Transverse colon (tissue), 4 donors: ENCODE results near the gene OSGIN1. TPM values are rescaled to one million over a fixed set of nuclear protein-coding genes. Genes with fewer than 3 reads are reported as not detected.

Experiments used
- DNase-seq: peaks from one replicate; pipeline ENCODE4 v3.0.0-alpha.2; 2019
- H3K27ac ChIP-seq, 4 donors: fragments of 200-600 bp; sonication (generic); 2 replicates each; pipeline ENCODE4 v1.5.1; 2016 to 2018; ENCODE audit warnings: inconsistent platforms in 4 of 4
- H3K27me3 ChIP-seq: fragments of 200-600 bp; sonication (generic); 2 replicates; pipeline ENCODE4 v1.5.1; 2017; ENCODE audit warnings: inconsistent platforms
- H3K36me3 ChIP-seq, 4 donors: fragments of 200-600 bp; sonication (generic); 2 replicates each; pipeline ENCODE4 v1.5.1; 2017 to 2019; ENCODE audit warnings: inconsistent platforms in 4 of 4
- H3K4me1 ChIP-seq, 4 donors: fragments of 200-600 bp; sonication (generic); 2 replicates each; pipeline ENCODE4 v1.5.1; 2017 to 2020; ENCODE audit warnings: inconsistent platforms in 4 of 4
- H3K4me3 ChIP-seq, 4 donors: fragments of 200-600 bp; sonication (generic); 1 replicate in 1 of 4; 2 replicates in 3 of 4; pipeline versions ENCODE4 v1.5.1 to v1.6.1; 2017 to 2019; ENCODE audit warnings: inconsistent platforms in 4 of 4
- H3K9me3 ChIP-seq, 2 donors: fragments of 200-600 bp; sonication (generic); 2 replicates each; pipeline ENCODE4 v1.5.1; 2017 to 2019; ENCODE audit warnings: inconsistent platforms in 2 of 2
- EP300 ChIP-seq: sonication (generic); formaldehyde crosslinking; IDR thresholded peaks from one replicate; pipeline ENCODE4 v1.6.1; 2017; ENCODE audit warnings: antibody characterized with exemption, low read depth
- POLR2A ChIP-seq: fragments of 450-650 bp; IDR thresholded peaks from one replicate; pipeline ENCODE4 v1.6.1; 2016; ENCODE audit warnings: antibody characterized with exemption, mild to moderate bottlenecking, moderate library complexity
- POLR2AphosphoS5 ChIP-seq, 3 donors: sonication (generic); formaldehyde crosslinking; IDR thresholded peaks; one replicate each; pipeline ENCODE4 v1.6.1; 2016; ENCODE audit warnings: antibody characterized with exemption in 3 of 3
- WGBS, 2 donors: methylation state at CpG; one replicate each; pipeline ENCODE4 v1.1.5; 2018; ENCODE audit warnings: low coverage in 1 of 2; 5-methylcytosine and 5-hydroxymethylcytosine counted together
- in situ Hi-C, 4 donors: fragments of 200-750 bp; cut with MboI; loops; one replicate each; pipeline versions ENCODE4 v1.15.0 to v1.15.1; 2017; ENCODE audit warnings: low sequenced_read_pairs in 3 of 4, low pct_ligation_motif_present in 1 of 4, low pct_unique_long_range_greater_than_20kb in 1 of 4
- intact Hi-C: fragments of 100-400 bp; cut with DNase I; formaldehyde crosslinking; loops from one replicate; pipeline ENCODE4 v1.15.1; 2023; ENCODE audit warnings: low total_unique reads
- total RNA-seq, 4 donors: library from RNA; depleted of rRNA; stranded (reverse); fragments of >200 nt; gene quantifications; one replicate each; pipeline ENCODE4 v1.1.0, GENCODE V29; 2016
- TF ChIP-seq, protein P1 (sequence below), 5 experiments: fragments of 200-600 bp in 3 of 5; fragments of 450-650 bp in 2 of 5; sonication (generic) in 3 of 5; IDR thresholded peaks; 1 replicate in 2 of 5; 2 replicates in 3 of 5; pipeline ENCODE4 v1.5.1; 2016 to 2017; ENCODE audit warnings: antibody characterized with exemption in 5 of 5, inconsistent platforms in 3 of 5, mild to moderate bottlenecking in 2 of 5, moderate library complexity in 1 of 5

Gene OSGIN1
- total RNA-seq, 4 donors from 2014 or later: 10.7 to 26.2 (median 16.7) TPM

GRCh38 chr16:83960521-83961249 is 7.6 kb downstream of the OSGIN1 start:
- in situ Hi-C loops: loop anchor here in 3 of 4 donors (25.0 kb wide), 3 partner anchors 102 to 527 kb away; partner anchors contain the start of genes ADAD2 (in 1 of the 3) and TAF1C (in 1 of the 3)
- WGBS, 2 donors: 87 to 91% methylated on average over 3 to 29 of the region's 29 CpGs
- H3K4me1 ChIP-seq: no peaks in the 10 kb centered on the region
- H3K9me3 ChIP-seq: no peaks in the 10 kb centered on the region
- no peak overlapping the region for H3K27ac ChIP-seq
- intact Hi-C loops: loop anchor here (5.0 kb wide), 1 partner anchor 102 kb away; no protein-coding TSS in a partner anchor
- no peak for TF ChIP-seq POLR2AphosphoS5 (IDR thresholded peaks at IDR 0.05)
- TF ChIP-seq EP300: no peak
- TF ChIP-seq, protein P1, sequence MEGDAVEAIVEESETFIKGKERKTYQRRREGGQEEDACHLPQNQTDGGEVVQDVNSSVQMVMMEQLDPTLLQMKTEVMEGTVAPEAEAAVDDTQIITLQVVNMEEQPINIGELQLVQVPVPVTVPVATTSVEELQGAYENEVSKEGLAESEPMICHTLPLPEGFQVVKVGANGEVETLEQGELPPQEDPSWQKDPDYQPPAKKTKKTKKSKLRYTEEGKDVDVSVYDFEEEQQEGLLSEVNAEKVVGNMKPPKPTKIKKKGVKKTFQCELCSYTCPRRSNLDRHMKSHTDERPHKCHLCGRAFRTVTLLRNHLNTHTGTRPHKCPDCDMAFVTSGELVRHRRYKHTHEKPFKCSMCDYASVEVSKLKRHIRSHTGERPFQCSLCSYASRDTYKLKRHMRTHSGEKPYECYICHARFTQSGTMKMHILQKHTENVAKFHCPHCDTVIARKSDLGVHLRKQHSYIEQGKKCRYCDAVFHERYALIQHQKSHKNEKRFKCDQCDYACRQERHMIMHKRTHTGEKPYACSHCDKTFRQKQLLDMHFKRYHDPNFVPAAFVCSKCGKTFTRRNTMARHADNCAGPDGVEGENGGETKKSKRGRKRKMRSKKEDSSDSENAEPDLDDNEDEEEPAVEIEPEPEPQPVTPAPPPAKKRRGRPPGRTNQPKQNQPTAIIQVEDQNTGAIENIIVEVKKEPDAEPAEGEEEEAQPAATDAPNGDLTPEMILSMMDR (IDR thresholded peaks at IDR 0.05): no peak
- no peak for TF ChIP-seq POLR2A
- peaks cover 0 to 4% (median 0%) of the 10 kb centered on the region in 4 donors for H3K36me3 ChIP-seq
- no peak for DNase-seq
- H3K4me3 ChIP-seq: no peak overlapping the region
- H3K27me3 ChIP-seq: no peaks in the 10 kb centered on the region

- intact Hi-C loops (loop anchor here (5.0 kb wide), 1 partner anchor 101 kb away; no protein-coding TSS in a partner anchor), in situ Hi-C loops (loop anchor here in 3 of 4 donors (25.0 kb wide), 3 partner anchors 101 to 526 kb away; partner anchors contain the start of genes ADAD2 (in 1 of the 3) and TAF1C (in 1 of the 3))
- Histone ChIP-seq H3K4me1 (no peaks in the 10 kb centered on the region), H3K9me3 (no peaks in the 10 kb centered on the region), H3K4me3 (no peak overlapping the region), H3K27me3 (no peaks in the 10 kb centered on the region), H3K36me3 (peaks cover 0 to 4% (median 0%) of the 10 kb centered on the region in 4 donors), H3K27ac (no peak overlapping the region)
- WGBS, 2 donors: 92% methylated on average over 5 of the region's 5 CpGs; no CpG with 5 or more reads in 1 of the 2 donors
- no peak for DNase-seq
- no peak for TF ChIP-seq POLR2AphosphoS5 (IDR thresholded peaks at IDR 0.05)
- no peak for TF ChIP-seq POLR2A
- TF ChIP-seq, protein P1 (IDR thresholded peaks at IDR 0.05): no peak
- TF ChIP-seq EP300: no peak
Measured at GRCh38 chr16:83961591-83961990, 8.6 kb downstream of the OSGIN1 start.

- intact Hi-C loops (loop anchor here (5.0 kb wide), 1 partner anchor 99 kb away; no protein-coding TSS in a partner anchor), in situ Hi-C loops (loop anchor here in 3 of 4 donors (25.0 kb wide), 3 partner anchors 99 to 524 kb away; partner anchors contain the start of genes ADAD2 (in 1 of the 3) and TAF1C (in 1 of the 3))
- peaks cover 0 to 4% (median 0%) of the 10 kb centered on the region in 4 donors for H3K36me3 ChIP-seq
- H3K27ac ChIP-seq: no peak overlapping the region
- no peak for DNase-seq
- no peaks in the 10 kb centered on the region for H3K27me3 ChIP-seq
- H3K4me3 ChIP-seq: no peak overlapping the region
- no peaks in the 10 kb centered on the region for H3K4me1 ChIP-seq
- no peak for TF ChIP-seq POLR2A
- TF ChIP-seq, protein P1 (IDR thresholded peaks at IDR 0.05): no peak
- TF ChIP-seq POLR2AphosphoS5 (IDR thresholded peaks at IDR 0.05): no peak
- TF ChIP-seq EP300: no peak
- 84 to 90% methylated on average over 5 to 22 of the region's 22 CpGs for WGBS, 2 donors
- H3K9me3 ChIP-seq: no peaks in the 10 kb centered on the region
Measured at GRCh38 chr16:83963277-83964119, 10.5 kb downstream of the OSGIN1 start.
